NCI-H82 treated with DMSO at 0.1 percent for 48 hours (cell line): ENCODE results near the gene CDS2.

Source experiments
- DNase-seq: peaks from one replicate; lab custom pipeline; 2025; ENCODE audit not compliant: unreplicated experiment; lab: John Stamatoyannopoulos, UW

Gene CDS2

DNA sequence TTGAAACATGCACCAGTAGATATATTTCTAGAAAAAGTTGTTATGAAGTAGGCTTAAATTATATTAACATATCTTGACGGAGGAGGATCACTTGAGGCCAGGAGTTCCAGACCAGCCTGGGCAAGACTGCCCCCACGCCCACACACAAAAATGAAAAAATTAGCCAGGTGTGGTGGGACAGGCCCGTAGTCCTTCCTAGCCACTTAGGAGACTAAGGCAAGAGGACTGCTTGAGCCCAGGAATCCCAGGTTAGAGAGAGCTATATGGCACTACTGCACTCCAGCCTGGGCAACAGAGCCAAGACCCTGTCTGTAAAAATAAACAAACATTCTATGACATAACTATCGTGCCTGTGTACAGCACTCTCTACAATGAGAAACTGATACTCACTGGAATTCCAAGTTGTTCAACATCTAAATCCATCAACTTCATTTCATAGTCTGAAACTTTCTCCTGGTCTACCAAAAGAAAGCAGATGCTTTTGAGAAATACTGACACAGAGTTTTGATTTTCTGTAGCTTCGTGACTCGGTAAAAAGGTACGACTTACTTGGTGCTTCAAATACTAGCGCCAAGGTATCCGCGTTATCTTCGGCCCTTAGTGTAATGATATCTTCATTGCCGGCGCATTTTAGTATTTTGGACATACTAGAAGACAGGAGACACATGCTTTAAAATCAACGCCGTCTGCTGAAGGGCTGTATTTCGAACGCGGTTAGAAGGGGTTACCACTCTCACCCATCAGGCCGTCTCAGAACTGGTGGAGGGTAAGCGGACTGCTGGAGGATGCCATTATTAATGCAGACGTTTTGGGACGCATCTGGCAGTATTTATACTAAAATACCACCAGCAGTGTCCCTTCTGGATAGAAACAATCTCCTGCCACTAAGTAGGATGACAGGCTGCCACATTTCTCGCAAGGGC lies 8.3 kb upstream of the CDS2 start:
- no peak for DNase-seq

DNA sequence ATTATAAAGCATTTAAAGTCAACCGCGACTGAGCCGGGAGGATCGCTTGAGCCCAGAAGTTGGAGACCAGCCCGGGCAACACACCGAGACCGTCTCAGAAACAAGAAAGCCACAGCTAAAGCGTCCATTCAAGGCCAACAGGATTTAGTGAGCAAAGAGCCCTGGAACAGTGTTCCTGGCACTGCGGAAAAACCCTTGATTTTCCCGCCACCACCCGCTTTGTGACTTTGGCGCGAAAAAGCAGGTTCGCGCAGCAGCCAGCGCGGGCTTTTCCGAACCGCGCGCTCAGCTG lies 7.7 kb upstream of the CDS2 start:
- DNase-seq, result no peak

DNA sequence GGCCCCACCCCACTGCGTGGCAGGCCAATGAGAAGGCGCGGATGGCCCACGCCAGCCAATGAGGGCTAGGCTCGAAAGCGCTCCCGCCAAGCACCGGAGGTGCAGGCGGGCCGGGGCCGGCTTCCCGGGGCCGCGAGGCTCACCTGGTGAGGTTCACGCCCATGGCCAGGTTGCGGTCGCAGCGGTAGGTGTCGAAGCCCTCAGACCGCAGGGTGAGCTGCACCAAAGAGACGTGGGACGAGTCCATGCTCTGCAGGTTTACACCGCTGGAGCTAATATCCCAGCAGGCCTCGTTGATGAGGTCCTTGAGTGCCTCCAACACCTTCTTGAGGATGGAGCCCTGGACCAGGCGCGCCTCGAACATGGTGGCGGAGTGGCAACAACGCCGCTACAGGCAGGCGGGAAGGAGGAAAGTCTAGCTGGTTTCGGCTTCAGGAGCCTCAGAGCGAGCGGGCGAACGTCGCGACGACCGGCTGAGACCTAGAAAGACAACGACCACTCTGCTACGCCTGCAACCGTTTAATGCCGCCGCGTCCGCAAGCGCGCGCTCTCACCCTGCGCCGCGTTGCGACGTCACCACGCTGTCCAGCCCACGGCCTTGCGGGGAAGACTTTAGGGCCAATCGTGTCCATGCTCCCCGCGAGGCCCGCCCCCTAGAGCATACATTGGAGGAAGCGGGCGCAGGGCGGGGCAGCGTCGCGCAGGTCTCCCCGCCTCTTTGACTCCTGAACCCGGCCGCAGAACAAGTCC lies 7.2 kb upstream of the CDS2 start, which contains the start of gene PCNA:
Gene PCNA, minus strand, starts transcription at position 524 of the 750 bp plus-strand sequence. Its CDS starts 160 bp downstream, at position 364.
- peak; percentile 95 for DNase-seq

DNA sequence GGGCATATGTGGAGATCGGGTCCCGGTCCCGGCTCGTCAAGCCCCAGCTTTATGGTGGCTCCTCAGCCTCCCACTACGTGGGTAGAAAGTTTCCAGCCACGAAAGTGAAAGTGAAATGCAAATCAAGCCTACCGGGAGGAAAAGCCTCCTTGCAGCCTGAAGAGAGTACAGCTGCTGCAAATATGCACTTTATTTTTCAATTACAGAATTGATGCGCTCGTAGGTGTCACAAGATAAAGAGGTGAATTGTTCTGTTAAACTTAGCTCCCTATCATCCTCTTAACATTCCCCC lies 6.7 kb upstream of the CDS2 start:
- no peak for DNase-seq

DNA sequence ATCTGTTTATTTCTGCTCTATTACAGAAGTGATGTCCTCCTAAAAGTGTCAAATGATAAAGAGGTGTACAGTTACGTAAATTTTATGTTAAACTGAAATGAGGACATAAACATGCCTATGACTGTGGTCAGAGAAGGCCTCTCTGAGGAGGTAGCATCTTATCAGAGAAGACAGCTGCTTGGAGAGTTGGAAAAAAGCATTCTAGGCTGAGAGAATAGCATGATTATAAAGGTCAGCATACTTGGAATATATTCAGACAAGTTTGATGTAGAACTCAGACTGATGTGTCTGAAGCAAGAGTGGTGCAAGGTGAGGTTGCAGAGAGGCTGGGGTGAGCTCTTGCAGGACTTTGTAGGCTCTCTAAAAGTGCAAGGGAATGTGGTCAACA lies 3.9 kb upstream of the CDS2 start:
- DNase-seq, result no peak

DNA sequence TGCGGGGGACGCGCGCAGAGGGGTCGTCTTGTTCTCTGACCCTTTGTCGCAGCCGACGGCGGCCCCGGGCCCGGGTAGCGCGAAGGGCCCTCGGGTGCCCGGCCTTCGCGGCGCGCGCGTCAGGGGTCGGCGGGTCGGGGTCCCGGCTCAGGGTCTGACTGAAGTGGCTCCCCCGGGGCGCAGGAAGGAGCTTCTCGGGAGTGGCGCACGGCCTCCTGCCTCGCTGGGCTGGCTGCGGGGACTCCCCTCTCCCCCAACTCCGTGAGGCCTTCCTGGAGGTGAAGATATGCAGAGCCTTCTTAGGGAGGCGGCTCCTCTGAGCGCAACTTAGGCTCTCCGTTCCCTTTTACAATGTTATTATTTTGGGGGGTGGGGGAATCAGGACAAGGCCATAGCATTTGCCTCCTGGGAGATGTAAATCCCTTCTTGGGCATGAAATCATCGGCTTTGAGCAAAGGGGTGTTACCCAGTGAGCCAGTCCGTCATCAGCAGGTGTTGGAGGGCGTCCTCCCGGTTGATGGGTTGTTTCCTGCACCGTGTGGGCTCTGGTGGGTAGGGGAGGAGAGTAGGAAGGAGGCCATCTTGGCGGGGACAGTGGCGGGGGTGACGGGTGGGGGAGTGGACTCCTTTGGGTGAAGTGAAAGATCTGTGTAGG lies 523 bp downstream of the CDS2 start:
- DNase-seq, result peak; percentile 48

DNA sequence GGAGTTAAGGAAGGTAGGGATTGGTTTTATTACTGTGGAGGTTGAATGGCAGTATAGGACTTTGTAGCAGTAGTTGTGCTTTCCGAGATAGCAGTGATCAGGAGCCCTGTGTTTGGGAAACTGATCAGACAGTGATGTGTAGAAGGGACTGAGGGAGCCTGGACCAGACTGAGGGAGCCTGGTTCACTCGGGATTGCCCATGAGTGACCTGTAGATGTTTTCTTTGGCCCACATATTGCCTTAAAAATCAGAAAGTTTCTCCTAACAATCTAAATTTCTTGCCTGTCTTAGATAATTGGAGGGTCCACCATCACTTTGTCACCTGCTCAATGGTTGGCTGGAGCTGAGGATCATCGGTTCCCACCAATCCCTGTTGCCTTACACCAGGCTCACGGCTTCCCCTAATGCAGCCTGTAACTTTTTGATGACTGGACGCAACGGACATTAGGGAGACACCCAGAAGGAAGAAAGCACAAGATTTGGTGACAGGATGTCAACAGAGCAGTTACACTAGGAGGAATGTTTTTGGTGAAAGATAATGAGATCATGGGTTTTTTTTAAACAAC lies 1.1 kb downstream of the CDS2 start:
- DNase-seq, result no peak

DNA sequence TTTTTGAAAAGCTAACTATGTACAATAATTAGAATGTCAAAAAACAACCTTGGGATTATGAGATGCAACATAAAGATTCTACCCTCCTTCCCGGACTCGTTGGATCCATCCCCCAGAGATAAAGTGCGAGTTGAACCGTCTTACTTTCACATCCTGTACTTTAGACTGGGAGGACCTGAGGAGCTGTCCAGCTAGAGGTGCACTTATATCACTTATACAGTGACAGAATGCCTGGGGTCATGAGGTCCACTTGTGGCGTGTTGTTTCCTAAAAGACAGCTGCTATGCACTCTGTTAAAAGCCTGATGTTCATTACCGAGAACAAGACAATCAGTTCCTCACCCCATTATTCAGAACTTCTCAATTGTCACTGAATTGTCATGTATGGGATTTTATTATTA lies 2.1 kb downstream of the CDS2 start:
- no peak for DNase-seq

DNA sequence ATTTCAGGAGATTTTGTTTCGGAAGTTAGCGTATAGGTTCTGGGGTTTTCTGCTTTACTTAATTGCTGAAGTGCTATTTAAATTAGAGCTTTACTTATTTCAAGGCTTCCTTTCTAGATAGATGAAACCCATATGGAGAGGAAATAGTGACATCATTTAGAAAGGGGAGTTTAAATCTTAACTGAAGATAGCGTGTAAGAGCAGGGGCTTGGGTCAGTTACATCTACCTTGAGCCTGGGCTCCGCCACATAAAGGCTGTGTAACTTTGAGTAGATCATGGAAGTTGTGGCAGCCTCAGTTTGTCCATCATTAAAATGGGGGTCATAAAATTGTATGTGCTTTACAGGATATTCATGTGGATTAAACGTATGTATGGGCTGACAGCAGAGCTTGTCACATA lies 4.7 kb downstream of the CDS2 start:
- no peak for DNase-seq

DNA sequence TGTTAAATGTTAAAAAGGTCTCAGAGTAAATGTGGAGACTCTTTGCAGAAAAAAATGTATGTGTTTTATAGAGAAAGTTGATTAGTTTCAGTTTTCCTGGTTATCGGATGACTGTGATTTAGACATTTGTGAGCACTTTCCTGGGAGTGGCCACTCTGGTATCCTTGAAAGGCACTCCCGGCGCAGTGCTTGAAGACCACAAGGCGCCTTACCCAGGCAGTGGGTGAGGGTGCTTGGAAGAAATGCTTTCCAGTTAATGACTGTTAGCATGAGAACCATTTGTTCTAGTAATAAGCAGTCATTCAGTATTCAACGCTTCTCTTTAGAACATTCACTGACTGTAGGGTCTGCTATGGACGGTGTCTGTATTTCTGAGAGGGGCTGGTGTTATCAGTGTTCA lies 7.2 kb downstream of the CDS2 start:
- no peak for DNase-seq

DNA sequence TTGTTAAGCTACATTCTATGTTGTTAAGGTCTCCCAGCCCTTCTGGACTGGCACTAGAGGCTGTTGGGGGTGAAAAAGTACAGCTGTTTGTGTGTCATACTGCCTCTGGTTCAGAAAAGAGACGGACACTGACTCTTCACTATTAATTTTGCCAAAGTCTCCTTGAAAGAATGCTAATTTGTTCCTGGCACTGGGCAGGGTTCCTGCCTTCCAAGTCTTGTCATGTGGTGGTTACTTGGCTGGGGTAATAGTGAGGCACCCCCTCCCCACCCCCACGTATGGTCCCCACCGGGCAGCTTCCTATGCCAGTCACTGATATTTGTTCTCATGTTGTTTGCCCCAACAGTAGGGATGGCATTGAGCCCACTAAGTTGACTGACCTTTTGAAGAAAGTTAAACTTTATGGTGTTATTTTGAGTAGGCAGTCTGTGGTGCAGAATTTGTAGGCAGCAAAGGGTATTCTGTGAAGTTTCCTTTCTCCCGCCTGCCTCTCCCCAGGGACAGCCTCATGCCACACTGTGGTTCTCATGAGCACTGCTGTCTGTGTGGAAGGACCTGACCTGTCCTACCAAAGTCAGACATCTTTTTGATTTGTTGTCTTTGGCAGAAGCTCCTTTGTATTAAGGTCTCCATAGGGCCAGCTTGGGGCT lies 8.7 kb downstream of the CDS2 start:
- no peak for DNase-seq

DNA sequence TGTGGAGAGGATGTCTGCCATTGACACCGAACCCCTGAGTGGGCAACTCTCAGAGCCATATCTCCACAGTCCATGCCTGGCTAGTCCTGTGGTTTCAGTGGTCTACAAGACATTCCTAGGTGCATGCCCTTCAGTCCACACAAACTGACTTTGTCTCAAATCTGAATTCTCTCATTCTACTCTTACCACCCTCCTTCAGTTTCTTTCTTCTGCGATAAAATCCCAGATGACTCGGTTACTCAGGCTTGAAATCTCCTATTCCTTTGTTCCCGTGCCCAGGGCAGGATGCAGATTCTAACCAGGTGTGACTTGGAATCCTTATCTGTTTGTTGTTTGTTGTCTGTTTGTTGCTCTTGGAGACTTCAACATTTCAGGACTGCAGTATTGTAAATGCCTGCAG lies 9.3 kb downstream of the CDS2 start:
- no peak for DNase-seq

DNA sequence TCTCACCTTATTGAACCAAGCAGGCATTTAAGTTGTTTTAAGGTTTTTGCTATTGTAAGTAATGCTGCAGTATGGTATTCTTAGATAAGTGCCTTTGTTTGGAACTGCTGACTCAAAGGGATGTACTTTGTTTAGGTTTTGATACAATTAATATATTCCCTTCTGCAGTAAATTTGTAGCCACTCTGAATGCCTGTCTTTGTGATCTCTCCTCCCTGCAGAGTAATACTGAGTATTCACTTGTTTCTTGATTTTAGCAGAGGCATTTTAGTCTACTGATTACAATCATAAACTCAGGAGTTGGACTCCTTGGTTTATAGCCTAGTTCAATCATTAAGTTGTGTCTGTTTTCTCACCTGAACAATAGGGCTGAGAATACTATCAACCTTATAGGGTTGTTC lies 13.4 kb downstream of the CDS2 start:
- DNase-seq, result no peak

DNA sequence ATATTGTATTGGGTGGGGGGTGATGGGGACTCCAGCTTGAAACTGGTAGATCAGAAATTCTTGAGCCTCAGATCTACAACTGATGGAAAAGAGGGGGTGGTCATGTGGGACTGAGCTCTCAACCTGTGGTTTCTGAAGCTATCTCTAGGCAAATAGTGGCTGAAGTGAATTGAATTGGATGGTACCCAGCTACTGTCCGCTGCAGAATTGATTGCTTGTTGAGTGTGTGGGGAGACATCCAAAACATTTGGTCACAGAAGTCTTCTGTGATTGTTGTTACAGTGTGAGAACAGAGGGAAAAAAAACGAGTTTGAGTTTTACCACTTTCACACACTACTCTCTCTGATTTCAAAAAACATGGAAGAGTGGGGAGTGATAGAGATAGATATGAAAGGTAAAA lies 14.8 kb downstream of the CDS2 start:
- no peak for DNase-seq

DNA sequence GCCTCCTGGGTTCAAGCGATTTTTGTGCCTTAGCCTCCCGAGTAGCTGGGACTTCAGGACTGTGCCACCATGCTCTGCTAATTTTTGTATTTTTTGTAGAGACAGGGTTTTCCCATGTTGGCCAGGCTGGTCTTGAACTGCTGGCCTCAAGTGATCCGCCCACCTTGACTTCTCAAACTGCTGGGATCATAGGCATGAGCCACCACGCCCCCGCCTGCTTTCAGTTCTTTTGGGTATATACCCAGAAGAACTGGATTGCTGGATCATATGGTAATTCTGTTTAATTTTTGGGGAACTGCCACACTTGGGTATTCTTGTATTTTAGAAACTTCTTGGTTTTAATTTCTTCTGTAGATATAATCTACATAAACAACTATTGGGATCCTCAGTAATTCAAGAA lies 17.0 kb downstream of the CDS2 start:
- no peak for DNase-seq

DNA sequence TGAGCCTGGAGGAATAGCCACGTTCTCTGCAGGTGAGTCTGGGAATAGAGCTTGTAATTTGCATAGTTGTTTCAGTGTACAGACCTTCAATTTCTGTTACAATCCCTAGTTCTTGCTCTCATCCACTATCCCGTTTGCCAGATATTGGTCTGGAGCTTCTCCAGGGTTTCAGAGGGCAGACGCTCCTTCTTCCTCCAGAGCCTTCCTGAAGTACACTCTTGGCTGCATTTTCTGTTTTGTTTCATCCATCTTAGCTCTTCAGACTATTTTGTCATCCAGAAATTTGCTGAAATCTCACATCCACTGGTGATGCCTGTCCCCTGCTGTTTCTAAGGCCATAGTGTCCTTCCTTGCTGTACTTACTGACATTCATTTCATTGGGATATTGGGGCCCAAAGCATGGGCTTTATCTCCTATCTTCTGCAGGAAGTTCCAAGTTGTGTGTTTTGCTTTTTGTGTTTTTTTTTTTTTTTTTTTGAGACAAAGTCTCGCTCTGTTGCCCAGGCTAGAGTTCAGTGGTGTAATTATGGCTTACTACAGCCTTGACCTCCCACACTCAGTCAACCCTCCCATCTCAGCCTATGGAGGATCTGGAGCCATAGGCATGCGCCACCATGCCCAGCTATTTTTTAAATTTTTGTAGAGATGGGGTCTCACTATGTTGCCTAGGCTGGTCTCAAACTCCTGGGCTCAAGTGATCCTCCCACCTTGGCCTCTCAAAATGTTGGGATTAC lies 18.7 kb downstream of the CDS2 start:
- DNase-seq, result no peak

DNA sequence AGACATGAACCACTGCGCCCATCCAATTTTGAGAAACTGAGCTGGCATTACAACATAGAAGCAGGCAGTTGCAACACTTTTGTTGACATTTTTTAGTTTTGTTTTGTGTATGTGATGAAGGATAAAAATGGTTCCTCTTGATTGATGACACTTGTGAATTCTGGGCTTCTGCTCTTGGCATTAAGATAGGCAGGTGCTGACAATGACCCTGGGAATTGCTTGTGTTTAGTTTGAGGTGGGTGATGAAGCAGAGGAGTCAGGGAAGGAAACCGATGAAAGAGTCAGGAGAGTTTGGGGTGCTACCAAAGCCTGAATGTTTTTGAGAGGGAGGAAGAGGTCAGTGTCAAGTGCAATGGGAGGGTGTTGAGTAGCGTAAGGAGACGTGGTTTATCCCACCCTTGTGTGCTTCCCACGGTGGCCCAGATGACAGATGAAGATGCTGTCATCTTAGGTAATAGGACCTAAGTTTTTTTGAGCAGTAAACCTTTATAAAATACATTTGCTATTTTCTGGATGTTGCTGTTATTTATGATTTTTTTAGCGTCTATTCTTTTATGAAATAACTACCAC lies 19.4 kb downstream of the CDS2 start:
- no peak for DNase-seq

DNA sequence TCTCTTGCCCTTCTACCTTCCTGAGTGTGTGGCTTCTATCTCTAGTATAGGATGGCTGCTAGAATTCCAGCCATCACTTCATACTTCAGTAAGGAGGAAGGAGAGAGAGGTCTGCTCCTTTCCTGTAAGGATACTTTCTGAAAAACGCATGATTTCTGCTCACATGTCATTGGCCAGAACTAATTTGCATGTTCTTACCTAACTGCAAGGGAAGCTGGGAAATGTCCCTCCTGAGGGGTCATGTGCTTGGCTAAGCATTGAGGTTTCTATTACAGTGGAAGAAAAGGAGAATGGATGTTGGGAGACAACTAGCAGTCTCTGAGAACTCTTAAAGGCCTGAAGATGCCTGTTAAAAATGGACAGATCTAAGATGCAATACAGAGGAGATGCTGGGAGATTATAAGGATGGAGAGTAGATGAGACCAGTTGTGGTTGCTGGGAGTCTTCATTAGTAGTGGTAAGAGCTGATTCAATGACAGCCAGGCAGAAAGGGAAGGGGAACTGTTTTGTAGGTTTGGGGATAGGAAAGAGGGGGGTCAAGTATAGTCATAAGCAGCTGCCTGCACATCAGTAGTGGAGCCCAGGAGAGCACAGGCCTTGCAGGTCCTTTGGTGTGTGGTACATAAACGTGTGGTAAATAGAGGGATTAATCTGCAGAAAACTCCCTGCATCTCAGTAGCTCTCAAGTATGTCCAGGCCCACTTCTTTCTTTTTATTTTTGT lies 20.2 kb downstream of the CDS2 start:
- no peak for DNase-seq

DNA sequence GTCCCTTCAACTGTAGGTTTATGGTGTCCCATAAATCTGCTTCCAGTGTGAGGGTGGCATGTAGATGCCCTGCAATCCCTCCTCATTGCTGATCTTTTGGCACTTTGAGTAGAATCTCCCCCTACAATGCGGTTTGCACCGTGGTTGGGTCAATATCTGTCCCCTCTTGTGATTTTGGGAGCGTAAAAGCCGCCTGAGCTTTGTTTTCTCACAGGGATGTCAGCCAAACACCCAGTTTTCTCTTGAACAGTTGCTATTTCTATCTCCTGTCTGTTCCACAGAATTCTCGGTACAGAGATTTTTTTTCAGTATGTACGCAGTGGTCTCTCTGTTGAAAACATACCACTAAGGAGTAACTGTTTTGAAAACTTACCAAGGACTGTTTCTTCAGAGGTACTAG lies 21.8 kb downstream of the CDS2 start:
- DNase-seq, result no peak

DNA sequence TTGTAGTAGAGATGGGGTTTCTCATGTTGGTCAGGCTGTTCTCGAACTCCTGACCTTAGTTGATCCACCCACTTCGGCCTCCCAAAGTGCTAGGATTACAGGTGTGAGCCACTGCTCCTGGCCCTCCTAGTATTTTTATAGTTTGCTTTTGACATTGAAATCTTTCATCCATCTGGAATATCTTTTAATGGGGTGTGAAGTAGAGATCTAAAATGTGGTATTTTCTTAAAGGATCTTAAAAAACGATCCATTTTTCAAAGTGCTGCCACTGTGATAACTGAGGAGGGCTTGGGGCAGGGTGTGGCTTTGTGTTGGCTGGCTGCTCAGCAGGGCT lies 23.1 kb downstream of the CDS2 start:
- DNase-seq, result no peak
